SK-N-SH (cell line): ENCODE results near the gene TBCD.

Source experiments
- EP300 ChIP-seq, 2 experiments: IDR thresholded peaks; 2 replicates each; pipeline versions ENCODE4 v1.4.0 to v1.6.1; 2012; ENCODE audit warnings: borderline replicate concordance in 1 of 2, low read depth in 1 of 2, low read length in 1 of 2
- GATA2 ChIP-seq: sonication (generic); formaldehyde crosslinking; IDR thresholded peaks from 2 replicates; pipeline ENCODE4 v1.5.0; 2020; ENCODE audit warnings: mild to moderate bottlenecking, missing genetic modification reagents
- MXI1 ChIP-seq: IDR thresholded peaks from 2 replicates; pipeline ENCODE4 v1.6.1; 2012; ENCODE audit warnings: mild to moderate bottlenecking, low read depth, low read length, improper control_type of control experiment
- RFX5 ChIP-seq: IDR thresholded peaks from 2 replicates; pipeline ENCODE4 v1.6.1; 2012; ENCODE audit warnings: mild to moderate bottlenecking, improper control_type of control experiment, low read length
- TF ChIP-seq, protein P1 (sequence below): fragments of 200-600 bp; sonication (generic); IDR thresholded peaks from 2 replicates; pipeline ENCODE4 v1.6.1; 2017; ENCODE audit warnings: antibody characterized with exemption, mild to moderate bottlenecking, moderate library complexity

- no peak for TF ChIP-seq GATA2
- TF ChIP-seq, protein P1, sequence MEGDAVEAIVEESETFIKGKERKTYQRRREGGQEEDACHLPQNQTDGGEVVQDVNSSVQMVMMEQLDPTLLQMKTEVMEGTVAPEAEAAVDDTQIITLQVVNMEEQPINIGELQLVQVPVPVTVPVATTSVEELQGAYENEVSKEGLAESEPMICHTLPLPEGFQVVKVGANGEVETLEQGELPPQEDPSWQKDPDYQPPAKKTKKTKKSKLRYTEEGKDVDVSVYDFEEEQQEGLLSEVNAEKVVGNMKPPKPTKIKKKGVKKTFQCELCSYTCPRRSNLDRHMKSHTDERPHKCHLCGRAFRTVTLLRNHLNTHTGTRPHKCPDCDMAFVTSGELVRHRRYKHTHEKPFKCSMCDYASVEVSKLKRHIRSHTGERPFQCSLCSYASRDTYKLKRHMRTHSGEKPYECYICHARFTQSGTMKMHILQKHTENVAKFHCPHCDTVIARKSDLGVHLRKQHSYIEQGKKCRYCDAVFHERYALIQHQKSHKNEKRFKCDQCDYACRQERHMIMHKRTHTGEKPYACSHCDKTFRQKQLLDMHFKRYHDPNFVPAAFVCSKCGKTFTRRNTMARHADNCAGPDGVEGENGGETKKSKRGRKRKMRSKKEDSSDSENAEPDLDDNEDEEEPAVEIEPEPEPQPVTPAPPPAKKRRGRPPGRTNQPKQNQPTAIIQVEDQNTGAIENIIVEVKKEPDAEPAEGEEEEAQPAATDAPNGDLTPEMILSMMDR, result no peak
- no peak for TF ChIP-seq MXI1
- no peak for TF ChIP-seq EP300 (IDR thresholded peaks at IDR 0.05; ENCODE audit: borderline replicate concordance in 1 of 2, low read depth in 1 of 2, low read length in 1 of 2)
- TF ChIP-seq RFX5, result no peak
Observed at GRCh38 chr17:82858376-82859126, 106.7 kb downstream of the TBCD start.
